ENCODE results near the gene ABLIM3. TPM values are rescaled to one million over a fixed set of nuclear protein-coding genes. Genes with fewer than 3 reads are reported as not detected.

ABLIM3 gene
- total and polyA plus RNA-seq, 10 of the 15 experiments (the other 5 are each of a cell fraction or from before 2014, with no cell fraction given): 0.03 TPM; not detected in 9

GRCh38 chr5:149143470-149143869 is 2.2 kb downstream of the ABLIM3 start:
- ChIA-PET POLR2A (no interaction called here), RAD21 (ENCODE audit: unreplicated experiment) (no interaction called here), CTCF (interaction anchor here (0.8 kb wide), 1 partner anchor 536 kb away, joined by 3 read pairs; no protein-coding TSS in a partner anchor), SMC1A (ENCODE audit: uncharacterized antibody, unreplicated experiment) (interaction anchor here (0.6 kb wide), 1 partner anchor 1132 kb away, joined by 3 read pairs; no protein-coding TSS in a partner anchor)
- intact Hi-C loops (cut with micrococcal nuclease; ENCODE audit: unreplicated experiment): loop anchor here (5.0 kb wide), 1 partner anchor 124 kb away; no protein-coding TSS in a partner anchor
- H2AFZ ChIP-seq (ENCODE audit: control insufficient read depth, low read depth, low read length): no peak overlapping the region
- no peaks in the 10 kb centered on the region for H4K20me1 ChIP-seq (ENCODE audit: control insufficient read depth, insufficient read depth)
- WGBS (ENCODE audit: insufficient coverage, insufficient replicate concordance, low lambda C conversion rate, missing lambda C conversion rate): 45% methylated on average over 2 of the region's 2 CpGs
- ATAC-seq (no peak), FAIRE-seq (no peak), DNase-seq (ENCODE audit: low read depth, low spot score) (no peak)
- TF ChIP-seq PBX3 (IDR thresholded peaks at IDR 0.05; ENCODE audit: insufficient replicate concordance, low read depth, low read length) (no peak), USF1 (IDR thresholded peaks at IDR 0.05; ENCODE audit: borderline replicate concordance, extremely low read length, insufficient read depth, low read depth, low read length) (no peak), MYB (IDR thresholded peaks at IDR 0.05; ENCODE audit: borderline replicate concordance, low read depth, low read length) (no peak), HSF1 (IDR thresholded peaks at IDR 0.05; ENCODE audit: low read depth, low read length) (no peak), IRF4 (IDR thresholded peaks at IDR 0.05; ENCODE audit: low read depth, low read length) (no peak), SKIL (IDR thresholded peaks at IDR 0.05; ENCODE audit: low read depth, poor library complexity, severe bottlenecking) (no peak), SRF (IDR thresholded peaks at IDR 0.05; ENCODE audit: low read depth in 2 of 2, low read length in 2 of 2) (no peak), NRF1 (conservative IDR thresholded peaks at IDR 0.05; ENCODE audit: low read depth, low read length) (no peak), PAX8 (IDR thresholded peaks at IDR 0.05) (no peak), NR2C1 (IDR thresholded peaks at IDR 0.05) (no peak), KLF5 (IDR thresholded peaks at IDR 0.05; ENCODE audit: partially characterized antibody) (no peak), IKZF2 (IDR thresholded peaks at IDR 0.05) (no peak)
- H3K4me3 ChIP-seq: no peak overlapping the region
- peaks cover 2 to 5% of the 10 kb centered on the region in 2 experiments; a peak in 2 of 4 replicates for H3K27me3 ChIP-seq (replicated peaks in 1 of 2; ENCODE audit: control insufficient read depth in 2 of 2, insufficient read depth in 2 of 2, low read length in 1 of 2)
- no peaks in the 10 kb centered on the region for H3K79me2 ChIP-seq (ENCODE audit: control insufficient read depth, insufficient read depth, low read length)
- H3K27ac ChIP-seq (ENCODE audit: control insufficient read depth, insufficient read depth): no peak overlapping the region
- no peak overlapping the region for H3K4me2 ChIP-seq (ENCODE audit: control insufficient read depth, insufficient read depth)
- H3K9ac ChIP-seq (ENCODE audit: control insufficient read depth, insufficient read depth, low read length): no peak overlapping the region
- in situ Hi-C loops (cut with MboI): no loop called here
- H3K36me3 ChIP-seq (ENCODE audit: control insufficient read depth in 2 of 2, insufficient read depth in 2 of 2, low read length in 1 of 2): no peaks in the 10 kb centered on the region
- H3K4me1 ChIP-seq (ENCODE audit: control insufficient read depth, insufficient read depth, low read length): 0 out of 2 replicates have a peak, but pooled peaks cover 3% of the 10 kb centered on the region
- H3K9me3 ChIP-seq (replicated peaks; ENCODE audit: control insufficient read depth, insufficient read depth, low read length): no peaks in the 10 kb centered on the region
- no TSS peak for BruUV-seq (replicated peaks)
